Measurements from ENCODE around the gene CDH4. TPM values are rescaled to one million over a fixed set of nuclear protein-coding genes. Genes with fewer than 3 reads are reported as not detected.

CDH4 gene
- total RNA-seq, 4 donors from 2014 or later = 0.13 to 0.38 (median 0.21) TPM; not detected in 1

- H3K27me3 ChIP-seq = peaks cover 0 to 38% (median 0%) of the 10 kb centered on the region in 4 donors
- no peaks in the 10 kb centered on the region for H3K4me1 ChIP-seq
- H3K36me3 ChIP-seq = no peaks in the 10 kb centered on the region
- 45 to 70% methylated on average over 2 to 6 of the region's 17 CpGs for WGBS, 2 donors
- no peaks in the 10 kb centered on the region for H3K9me3 ChIP-seq
- TF ChIP-seq CTCF (IDR thresholded peaks at IDR 0.05) (no peak), POLR2A (IDR thresholded peaks at IDR 0.05) (no peak)
- no peak overlapping the region for H3K4me3 ChIP-seq
- no peak overlapping the region for H3K27ac ChIP-seq
- intact Hi-C loops (cut with DNase I) = no loop called here
- DNase-seq = no peak
Measured at GRCh38 chr20:61829526-61829925, 577.5 kb downstream of the CDH4 start.

- TF ChIP-seq CTCF (IDR thresholded peaks at IDR 0.05) (no peak), POLR2A (IDR thresholded peaks at IDR 0.05) (no peak)
- DNase-seq = no peak
- Histone ChIP-seq H3K27me3 (peaks cover 0 to 38% (median 0%) of the 10 kb centered on the region in 4 donors), H3K4me3 (no peak overlapping the region), H3K9me3 (no peaks in the 10 kb centered on the region), H3K27ac (no peak overlapping the region), H3K36me3 (no peaks in the 10 kb centered on the region), H3K4me1 (no peaks in the 10 kb centered on the region)
- intact Hi-C loops (cut with DNase I) = no loop called here
- WGBS, 2 donors = 79 to 81% methylated on average over 5 to 17 of the region's 30 CpGs
Measured at GRCh38 chr20:61830241-61830930, 578.3 kb downstream of the CDH4 start.

GRCh38 chr20:61830991-61831390 is 578.9 kb downstream of the CDH4 start:
- no peaks in the 10 kb centered on the region for H3K36me3 ChIP-seq
- no peaks in the 10 kb centered on the region for H3K4me1 ChIP-seq
- DNase-seq = no peak
- H3K27ac ChIP-seq = no peak overlapping the region
- TF ChIP-seq POLR2A (IDR thresholded peaks at IDR 0.05) = no peak
- no peak for TF ChIP-seq CTCF (IDR thresholded peaks at IDR 0.05)
- peaks cover 0 to 43% (median 0%) of the 10 kb centered on the region in 4 donors for H3K27me3 ChIP-seq
- WGBS, 2 donors = 14 to 46% methylated on average over 4 to 6 of the region's 8 CpGs
- H3K4me3 ChIP-seq = no peak overlapping the region
- H3K9me3 ChIP-seq = no peaks in the 10 kb centered on the region
- intact Hi-C loops (cut with DNase I) = no loop called here

- Histone ChIP-seq H3K4me3 (no peak overlapping the region), H3K27me3 (peaks cover 0 to 44% (median 0%) of the 10 kb centered on the region in 4 donors), H3K9me3 (no peaks in the 10 kb centered on the region), H3K27ac (no peak overlapping the region), H3K36me3 (no peaks in the 10 kb centered on the region), H3K4me1 (no peaks in the 10 kb centered on the region)
- 79 to 88% methylated on average over 1 to 2 of the region's 2 CpGs for WGBS, 2 donors
- no peak for DNase-seq
- intact Hi-C loops (cut with DNase I) = no loop called here
- no peak for TF ChIP-seq CTCF (IDR thresholded peaks at IDR 0.05)
- no peak for TF ChIP-seq POLR2A (IDR thresholded peaks at IDR 0.05)
Measured at GRCh38 chr20:61832181-61832580, 580.1 kb downstream of the CDH4 start.

- 63 to 82% methylated on average over 4 to 8 of the region's 14 CpGs for WGBS, 2 donors
Measured at GRCh38 chr20:61833807-61834610, 581.9 kb downstream of the CDH4 start.

More at GRCh38 chr20:61833807-61834610, 581.9 kb downstream of the CDH4 start:
- Histone ChIP-seq H3K36me3 (no peaks in the 10 kb centered on the region), H3K9me3 (no peaks in the 10 kb centered on the region), H3K4me1 (no peaks in the 10 kb centered on the region), H3K27ac (no peak overlapping the region), H3K4me3 (no peak overlapping the region), H3K27me3 (peaks cover 0 to 46% (median 0%) of the 10 kb centered on the region in 4 donors)
- intact Hi-C loops (cut with DNase I) = no loop called here
- no peak for DNase-seq
- no peak for TF ChIP-seq POLR2A (IDR thresholded peaks at IDR 0.05)
- no peak for TF ChIP-seq CTCF (IDR thresholded peaks at IDR 0.05)
